GM18867 (cell line): Measurements from ENCODE around the gene SPSB1.

Experiments
- ATAC-seq: cut with Tn5 transposase; IDR thresholded peaks from one replicate; pipeline ENCODE4 v1.9.1; 2021; ENCODE audit warnings: mild to moderate bottlenecking, moderate library complexity; ENCODE audit not compliant: unreplicated experiment

Gene SPSB1

GRCh38 chr1:9361630-9362260 is 69.1 kb downstream of the SPSB1 start:
- no peak for ATAC-seq

GRCh38 chr1:9362488-9362887 is 69.8 kb downstream of the SPSB1 start:
- ATAC-seq = no peak

DNA sequence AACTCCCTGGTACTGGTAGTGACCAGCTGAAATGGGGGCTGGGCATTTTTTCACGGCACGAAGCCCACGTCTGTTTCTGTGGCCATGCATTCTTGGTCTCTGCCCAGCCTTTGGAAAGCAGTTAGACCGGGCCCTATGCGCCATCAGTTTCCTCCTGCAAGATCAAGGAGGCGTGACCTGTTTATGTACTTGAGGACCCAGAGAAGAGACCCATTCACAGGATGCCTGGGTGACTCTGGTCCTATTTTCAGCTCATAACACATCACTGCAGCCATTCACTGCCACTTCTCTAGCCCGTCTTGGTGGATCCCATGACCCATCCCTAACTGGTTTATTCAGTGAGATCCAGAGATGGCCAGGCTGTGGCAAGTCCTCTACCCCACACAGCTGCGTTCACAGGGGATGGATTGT is 70.4 kb downstream of the SPSB1 start:
- ATAC-seq = no peak

DNA sequence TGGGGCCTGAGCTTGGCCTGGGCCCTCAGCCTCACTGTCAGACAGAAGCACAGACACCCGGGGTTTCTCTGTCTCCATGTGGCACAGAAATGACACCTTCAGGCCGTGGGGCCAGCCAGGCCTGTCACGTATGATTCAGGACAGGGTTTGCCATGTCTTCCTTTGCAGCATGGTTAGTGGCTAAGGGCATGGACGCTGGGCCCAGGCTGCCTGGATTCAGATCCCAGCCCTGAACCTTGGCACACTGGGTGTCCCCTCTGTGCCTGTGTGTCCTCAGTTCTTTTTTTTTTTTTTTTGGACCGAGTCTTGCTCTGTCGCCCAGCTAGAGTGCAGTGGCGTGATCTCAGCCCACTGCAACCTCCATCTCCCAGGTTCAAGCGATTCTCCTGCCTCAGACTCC is 73.6 kb downstream of the SPSB1 start:
- no peak for ATAC-seq

- no peak for ATAC-seq
Observed at GRCh38 chr1:9366943-9367780, 74.5 kb downstream of the SPSB1 start.

DNA sequence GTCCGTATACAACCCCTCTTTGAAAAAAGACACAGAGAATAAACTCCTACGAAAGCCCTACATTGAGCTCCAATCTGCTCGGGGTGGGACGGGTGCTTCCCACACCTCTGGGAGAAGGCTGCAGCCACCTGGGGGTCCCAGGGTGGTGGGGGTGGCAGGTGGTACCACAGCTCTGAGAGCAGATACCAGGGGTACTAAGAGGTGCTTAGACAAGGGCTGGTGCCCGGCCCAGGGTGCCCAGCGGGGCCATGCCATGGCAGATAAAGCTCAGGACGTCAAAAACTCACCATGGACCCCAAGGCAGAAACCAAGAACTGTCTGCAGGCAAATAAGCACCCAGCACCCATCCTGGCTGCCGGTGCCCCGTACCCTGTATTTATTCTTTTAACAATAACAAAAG is 75.1 kb downstream of the SPSB1 start:
- no peak for ATAC-seq

DNA sequence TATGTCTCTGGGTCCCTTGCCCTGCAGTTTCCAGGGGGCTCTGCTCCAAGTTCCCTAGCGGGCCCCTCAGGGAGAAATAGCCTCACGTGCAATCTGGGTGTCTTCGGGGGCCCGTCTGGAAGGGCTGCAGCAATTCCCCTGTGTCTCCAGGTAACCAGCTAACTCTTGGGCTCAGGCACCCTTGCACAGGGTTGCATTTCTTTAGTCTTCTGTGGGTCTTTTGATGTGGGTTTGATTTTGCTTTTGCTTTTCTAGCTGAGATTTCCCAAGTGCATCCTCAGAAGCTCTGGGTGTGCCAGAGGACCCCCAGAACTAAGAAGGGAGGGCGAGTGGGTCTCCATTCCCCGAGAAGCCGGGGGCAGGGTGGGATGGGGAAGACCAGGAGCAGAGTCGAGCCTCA is 75.7 kb downstream of the SPSB1 start:
- ATAC-seq = no peak

- no peak for ATAC-seq
Observed at GRCh38 chr1:9369964-9370788, 77.5 kb downstream of the SPSB1 start.

DNA sequence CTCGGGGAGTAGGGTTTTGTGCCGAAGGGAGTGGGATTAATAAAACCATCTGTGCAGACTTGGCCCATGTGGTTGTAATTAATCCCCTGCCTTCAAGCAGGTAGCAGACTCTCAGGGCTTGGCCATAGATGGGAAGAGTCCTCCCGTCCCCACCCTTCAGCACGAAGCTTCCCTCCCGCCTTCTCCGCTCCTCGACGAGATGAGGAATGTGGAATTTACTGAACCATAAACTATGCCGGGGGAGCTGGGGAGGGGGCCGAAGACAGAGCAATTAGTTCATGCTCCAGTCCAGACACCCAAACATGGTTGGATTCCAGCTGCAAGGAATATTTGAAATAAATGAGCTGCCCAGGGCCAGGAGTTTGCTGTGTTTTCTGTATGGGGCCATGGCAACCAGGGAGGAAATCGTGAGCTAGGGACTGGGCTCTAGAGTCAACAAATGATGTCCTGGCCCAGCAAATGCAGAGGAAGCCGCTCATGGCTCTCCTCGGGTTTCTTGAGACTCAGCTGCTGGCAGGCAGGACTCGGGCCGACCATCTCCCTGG is 78.8 kb downstream of the SPSB1 start:
- no peak for ATAC-seq

GRCh38 chr1:9371951-9372350 is 79.3 kb downstream of the SPSB1 start:
- no peak for ATAC-seq

GRCh38 chr1:9373619-9374018 is 80.9 kb downstream of the SPSB1 start:
- no peak for ATAC-seq

GRCh38 chr1:9374748-9375341 is 82.2 kb downstream of the SPSB1 start:
- no peak for ATAC-seq

- no peak for ATAC-seq
Observed at GRCh38 chr1:9375912-9376311, 83.2 kb downstream of the SPSB1 start.

- ATAC-seq = no peak
Observed at GRCh38 chr1:9376430-9376829, 83.7 kb downstream of the SPSB1 start.

- ATAC-seq = no peak
Observed at GRCh38 chr1:9376886-9377333, 84.2 kb downstream of the SPSB1 start.

DNA sequence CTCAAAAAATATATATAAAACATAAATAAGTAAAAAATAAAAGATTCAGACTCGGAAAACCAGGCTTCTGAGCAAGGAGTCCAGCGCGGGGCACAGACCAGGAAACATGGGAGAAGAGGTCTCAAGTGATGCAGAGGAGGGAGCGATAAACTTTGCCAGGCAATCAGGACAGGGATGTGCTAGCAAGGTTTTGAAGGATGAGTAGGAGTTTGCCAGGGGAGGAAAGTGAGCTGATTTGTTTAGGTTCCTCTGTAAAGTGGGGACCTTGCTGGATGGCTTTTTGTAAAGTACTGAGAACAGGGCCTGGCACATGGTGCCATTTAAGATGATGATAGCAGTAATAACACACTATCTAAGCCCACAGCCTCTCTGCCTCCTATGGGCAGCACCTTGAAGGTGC is 86.1 kb downstream of the SPSB1 start:
- ATAC-seq = no peak

DNA sequence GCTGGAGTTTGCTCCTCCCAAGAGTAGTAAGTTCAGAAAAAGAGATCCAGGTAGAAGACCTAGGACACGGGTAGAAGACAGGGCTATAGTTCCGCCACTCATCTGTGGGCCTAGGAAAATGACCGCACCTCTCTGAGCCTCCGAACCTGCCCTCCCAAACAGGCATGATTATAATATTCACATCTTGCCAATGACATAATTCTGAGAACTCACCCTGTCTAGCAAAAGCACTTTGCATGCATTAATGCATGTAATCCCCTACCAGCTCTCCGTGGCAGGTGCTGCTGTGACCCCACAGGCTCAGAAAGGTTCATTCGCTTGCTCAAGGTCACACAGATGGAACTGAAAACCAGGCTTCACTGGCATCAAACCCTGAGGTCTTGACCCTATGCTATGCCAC is 88.0 kb downstream of the SPSB1 start:
- no peak for ATAC-seq

DNA sequence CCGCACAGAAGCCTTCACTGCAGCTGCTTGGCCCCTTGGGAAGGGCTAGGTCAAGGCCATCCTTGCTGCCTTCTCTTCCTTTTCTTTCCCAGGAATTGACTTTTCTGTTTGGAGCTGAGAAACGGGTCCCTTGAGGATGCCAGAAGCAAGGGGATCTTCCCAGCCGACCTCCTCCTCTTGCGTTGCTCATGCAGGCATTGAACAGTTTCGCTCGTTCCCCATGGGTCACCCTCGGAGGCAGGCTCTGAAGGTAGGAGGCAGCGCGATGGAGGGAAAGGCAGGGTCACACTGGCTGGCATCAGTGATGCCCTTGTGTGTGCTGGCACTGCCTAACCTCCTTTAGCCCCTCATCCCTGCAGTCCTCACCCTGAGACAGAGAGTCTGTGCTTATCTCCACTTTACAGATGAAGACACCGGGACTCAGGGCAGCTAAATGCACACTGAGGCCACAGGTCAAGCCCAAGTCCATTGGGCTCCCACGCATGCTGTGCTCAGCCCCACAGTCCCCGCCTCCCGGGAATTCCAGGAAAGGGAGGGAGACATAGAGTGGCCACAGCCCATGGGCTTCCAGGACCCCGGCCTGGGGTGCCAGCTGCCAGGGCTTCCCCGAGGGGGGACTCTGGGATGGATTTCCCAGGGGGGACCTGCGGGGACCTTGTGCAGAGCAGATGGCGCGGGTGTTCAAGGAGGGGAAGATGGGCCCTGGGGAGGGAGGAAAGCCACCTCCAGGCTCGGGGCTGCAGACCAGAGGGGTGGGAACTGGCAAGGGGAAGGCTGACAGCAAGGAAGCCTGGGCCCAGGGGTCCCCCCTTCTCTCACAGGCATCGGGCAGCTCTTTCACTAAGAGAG is 90.2 kb downstream of the SPSB1 start:
- no peak for ATAC-seq

DNA sequence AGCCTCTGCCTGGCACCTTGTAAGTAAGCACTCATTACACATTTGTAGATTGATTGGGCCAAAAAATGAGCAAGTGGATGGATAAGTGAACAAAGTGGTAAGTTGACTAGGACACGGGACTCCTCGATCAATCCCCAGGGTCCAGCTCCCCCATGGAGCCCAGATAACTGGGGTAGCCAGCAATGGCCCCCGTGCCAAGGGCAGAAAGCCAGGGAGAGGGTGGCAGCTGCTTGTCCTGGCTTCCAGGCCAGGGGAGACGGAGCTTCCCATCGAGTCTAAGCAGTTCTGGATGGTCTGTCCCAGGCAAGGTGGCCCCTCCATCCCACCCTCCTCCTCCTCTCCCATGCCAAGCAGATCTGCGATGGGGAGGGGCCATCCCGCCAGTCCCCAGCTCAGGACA is 91.4 kb downstream of the SPSB1 start:
- no peak for ATAC-seq

DNA sequence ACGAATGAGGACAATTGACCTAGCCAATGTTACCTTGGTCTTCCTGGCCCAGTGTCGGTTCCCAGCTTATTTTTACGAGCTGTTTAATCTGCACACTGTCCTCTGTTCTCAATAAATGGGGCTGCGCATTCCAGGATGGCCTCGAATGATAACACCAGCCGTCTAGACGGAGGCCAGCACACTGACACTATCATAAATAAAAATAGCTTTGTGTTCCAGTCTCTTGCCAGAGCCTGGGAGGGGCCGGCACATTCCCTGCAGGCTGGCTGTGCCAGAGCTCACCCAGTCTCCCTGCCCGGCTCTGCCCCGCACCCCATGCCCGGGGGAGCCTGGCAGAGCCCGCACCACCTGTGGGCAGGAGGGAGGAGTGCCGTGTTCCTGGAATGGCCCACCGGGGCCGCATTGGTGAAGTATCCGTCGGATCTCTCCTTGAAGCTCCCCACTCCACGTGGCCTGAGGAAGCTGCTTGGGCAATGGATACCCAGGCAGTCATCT is 92.1 kb downstream of the SPSB1 start:
- no peak for ATAC-seq
